Stimulated activated CD4-positive, alpha-beta T cell treated with anti-CD3 and anti-CD28 coated beads, Interleukin-4, amount 100 ng/mL, for 4 hours (primary cell): ENCODE data around the gene KCNH4.
A peak's percentile ranks its signal among the peaks of the same experiment; 100 is the strongest.

Source experiments
- DNase-seq, 2 experiments: peaks; one replicate each; pipeline ENCODE4 v3.0.0-alpha.2; 2020

KCNH4 gene

GRCh38 chr17:42135664-42136653, 45.0 kb downstream of the KCNH4 start:
- no peak for DNase-seq

GRCh38 chr17:42135151-42135550, 45.8 kb downstream of the KCNH4 start:
- DNase-seq, result no peak

GRCh38 chr17:42133461-42134041, 47.4 kb downstream of the KCNH4 start:
- DNase-seq, result peak in 1 of 2 experiments; percentile 45

GRCh38 chr17:42132941-42133340, 48.0 kb downstream of the KCNH4 start:
- DNase-seq, result peak in 1 of 2 experiments; percentile 17

GRCh38 chr17:42131981-42132432, 48.9 kb downstream of the KCNH4 start:
- DNase-seq, result no peak

- no peak for DNase-seq
Observed at GRCh38 chr17:42131232-42131631, 49.7 kb downstream of the KCNH4 start.

GRCh38 chr17:42130310-42130936, 50.5 kb downstream of the KCNH4 start:
- DNase-seq, result no peak

- DNase-seq, result no peak
Observed at GRCh38 chr17:42129109-42129837, 51.7 kb downstream of the KCNH4 start.

- DNase-seq, result no peak
Observed at GRCh38 chr17:42127414-42127813, 53.5 kb downstream of the KCNH4 start.

- no peak for DNase-seq
Observed at GRCh38 chr17:42126836-42127235, 54.1 kb downstream of the KCNH4 start.

- DNase-seq, result no peak
Observed at GRCh38 chr17:42125565-42125964, 55.4 kb downstream of the KCNH4 start.

- no peak for DNase-seq
Observed at GRCh38 chr17:42124256-42124655, 56.7 kb downstream of the KCNH4 start.

- DNase-seq, result no peak
Observed at GRCh38 chr17:42122371-42123303, 58.3 kb downstream of the KCNH4 start, which contains the start of gene HSPB9. HSPB9 (plus strand) TSS chr17:42122804; CDS start chr17:42122851, 47 bp downstream.

GRCh38 chr17:42120770-42121769, 59.9 kb downstream of the KCNH4 start, which contains the start of gene KAT2A:
KAT2A (minus strand) TSS chr17:42121367; CDS start chr17:42121304, 63 bp downstream.
- peak; percentile 77 to 81 for DNase-seq

GRCh38 chr17:42120161-42120769, 60.7 kb downstream of the KCNH4 start:
- no peak for DNase-seq

- no peak for DNase-seq
Observed at GRCh38 chr17:42119301-42119700, 61.6 kb downstream of the KCNH4 start.

- peak in 1 of 2 experiments; percentile 37 for DNase-seq
Observed at GRCh38 chr17:42118545-42118944, 62.4 kb downstream of the KCNH4 start.

- DNase-seq, result no peak
Observed at GRCh38 chr17:42118126-42118510, 62.8 kb downstream of the KCNH4 start.

GRCh38 chr17:42117397-42118125, 63.4 kb downstream of the KCNH4 start:
- DNase-seq, result no peak
